ENCODE results near the gene GAS7. TPM values are rescaled to one million over a fixed set of nuclear protein-coding genes. Genes with fewer than 3 reads are reported as not detected.

GAS7 gene
- total RNA-seq, 1 donor from 2014 or later, result 78.0 TPM

DNA sequence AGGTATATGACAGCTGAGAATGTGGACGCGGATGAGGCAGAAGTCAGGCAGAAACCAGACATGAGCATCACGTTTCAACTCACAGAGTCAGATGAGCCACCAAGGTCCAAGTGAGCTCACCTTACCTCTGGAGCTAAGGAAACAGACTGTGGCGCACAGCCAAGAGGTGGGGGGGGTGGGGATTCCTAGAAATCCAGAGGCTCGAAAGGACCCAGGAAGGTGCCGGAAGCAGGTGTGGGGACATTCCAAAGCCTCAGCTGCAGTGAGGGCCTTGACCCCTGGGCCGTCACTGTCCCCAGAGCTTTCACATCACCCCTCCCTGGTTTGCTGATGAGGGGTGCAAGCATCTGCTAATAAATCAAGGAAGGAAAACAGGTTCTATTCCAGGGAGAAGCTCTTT, 264.1 kb downstream of the GAS7 start:
- DNase-seq (ENCODE audit: low spot score in 2 of 2), result no peak
- no peaks in the 10 kb centered on the region for H3K27me3 ChIP-seq
- no peak overlapping the region for H3K4me3 ChIP-seq
- H3K27ac ChIP-seq, result no peak overlapping the region
- TF ChIP-seq CTCF (IDR thresholded peaks at IDR 0.05), result no peak
- intact Hi-C loops (cut with DNase I), result no loop called here
- no peaks in the 10 kb centered on the region for H3K9me3 ChIP-seq
- H3K36me3 ChIP-seq, result no peaks in the 10 kb centered on the region
- H3K4me1 ChIP-seq, result no peaks in the 10 kb centered on the region

DNA sequence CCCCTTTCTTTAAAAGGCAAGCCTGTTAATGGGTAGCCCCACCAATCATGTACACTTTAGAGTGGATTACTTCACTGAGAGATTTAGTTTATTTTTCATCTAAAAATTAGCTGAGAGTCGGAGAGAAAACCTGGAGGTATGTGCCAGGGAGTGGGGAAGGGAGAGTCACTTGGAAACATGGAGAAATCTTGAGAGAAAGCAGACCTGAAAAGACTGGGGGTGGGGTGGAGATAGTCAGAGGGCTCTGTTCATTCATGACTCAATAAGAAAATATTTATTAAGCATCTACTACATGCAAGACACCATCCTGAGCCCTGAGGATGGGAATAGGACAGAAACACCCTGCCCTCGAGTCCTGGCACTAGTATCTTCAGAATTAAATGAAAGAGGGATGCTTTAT, 265.9 kb downstream of the GAS7 start:
- Histone ChIP-seq H3K27ac (no peak overlapping the region), H3K36me3 (no peaks in the 10 kb centered on the region), H3K4me3 (no peak overlapping the region), H3K9me3 (no peaks in the 10 kb centered on the region), H3K4me1 (no peaks in the 10 kb centered on the region), H3K27me3 (no peaks in the 10 kb centered on the region)
- no peak for DNase-seq (ENCODE audit: low spot score in 2 of 2)
- intact Hi-C loops (cut with DNase I), result no loop called here
- no peak for TF ChIP-seq CTCF (IDR thresholded peaks at IDR 0.05)

DNA sequence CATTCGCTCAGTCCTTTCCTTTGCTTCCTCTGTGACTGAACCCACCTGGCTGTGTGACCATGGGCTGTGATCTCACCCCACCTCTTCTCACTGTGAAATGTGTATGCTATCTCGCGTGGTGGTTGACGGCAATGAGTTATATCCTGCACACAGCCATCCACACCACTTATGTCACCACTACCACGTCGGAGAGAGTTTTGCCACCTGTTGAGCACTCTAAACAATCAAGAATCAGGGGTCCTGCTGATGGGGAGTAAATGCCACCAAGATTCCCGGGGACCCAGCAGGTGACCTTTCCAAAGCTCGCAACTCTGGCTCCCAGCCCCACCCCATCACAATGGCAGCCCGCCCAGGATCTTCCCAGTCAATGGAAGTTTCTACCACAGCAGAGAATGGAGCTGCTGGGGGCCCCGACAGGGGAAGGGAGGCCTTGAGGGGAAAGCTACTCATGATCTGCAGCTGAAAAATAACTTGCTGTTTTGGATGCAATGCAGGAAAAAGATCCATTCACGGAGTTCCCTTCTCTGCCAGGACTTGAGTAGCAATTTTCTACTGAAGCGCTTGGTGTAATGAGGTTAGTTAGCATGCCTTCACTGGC, 267.2 kb downstream of the GAS7 start:
- no peak for TF ChIP-seq CTCF (IDR thresholded peaks at IDR 0.05)
- Histone ChIP-seq H3K9me3 (no peaks in the 10 kb centered on the region), H3K27ac (no peak overlapping the region), H3K4me3 (no peak overlapping the region), H3K36me3 (no peaks in the 10 kb centered on the region), H3K4me1 (no peaks in the 10 kb centered on the region), H3K27me3 (no peaks in the 10 kb centered on the region)
- intact Hi-C loops (cut with DNase I), result no loop called here
- no peak for DNase-seq (ENCODE audit: low spot score in 2 of 2)

DNA sequence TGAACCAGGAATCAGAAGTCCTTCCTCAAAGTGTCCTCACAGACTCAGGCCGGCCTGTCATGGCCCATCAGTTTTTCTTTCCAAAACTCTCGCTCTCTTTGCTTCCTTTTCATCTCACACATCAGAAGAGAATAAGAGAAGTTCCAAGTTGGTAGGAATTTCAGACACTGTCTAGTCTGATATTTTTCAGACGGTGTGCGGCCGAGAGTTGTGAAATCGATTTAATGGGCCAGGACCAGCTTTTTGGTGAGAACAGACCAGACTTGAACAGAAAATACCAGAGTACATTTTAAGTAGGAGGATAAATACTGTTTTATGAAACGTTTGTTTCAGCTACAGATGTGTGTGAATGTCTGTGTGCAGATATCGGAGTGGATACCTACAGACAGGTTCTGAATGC, 268.5 kb downstream of the GAS7 start:
- TF ChIP-seq CTCF (IDR thresholded peaks at IDR 0.05), result no peak
- Histone ChIP-seq H3K4me3 (no peak overlapping the region), H3K27ac (no peak overlapping the region), H3K4me1 (no peaks in the 10 kb centered on the region), H3K27me3 (no peaks in the 10 kb centered on the region), H3K36me3 (no peaks in the 10 kb centered on the region), H3K9me3 (no peaks in the 10 kb centered on the region)
- intact Hi-C loops (cut with DNase I), result no loop called here
- DNase-seq (ENCODE audit: low spot score in 2 of 2), result no peak

GRCh38 chr17:9928601-9929333, 269.6 kb downstream of the GAS7 start:
- DNase-seq (ENCODE audit: low spot score in 2 of 2), result no peak
- Histone ChIP-seq H3K9me3 (no peaks in the 10 kb centered on the region), H3K27ac (no peak overlapping the region), H3K27me3 (no peaks in the 10 kb centered on the region), H3K4me3 (no peak overlapping the region), H3K36me3 (no peaks in the 10 kb centered on the region), H3K4me1 (no peaks in the 10 kb centered on the region)
- intact Hi-C loops (cut with DNase I), result no loop called here
- peak in 1 of 3 experiments; percentile 11 for TF ChIP-seq CTCF (IDR thresholded peaks at IDR 0.05)

All from ascending aorta (tissue), 2 donors.